H9 (cell line): ENCODE data around the gene TUBA3E. TPM values are rescaled to one million over a fixed set of nuclear protein-coding genes. Genes with fewer than 3 reads are reported as not detected.
"Not testable (repeated sequence)": the region's sequence is repeated elsewhere in the genome, so short reads cannot be mapped to it uniquely, and the experiment has no call there.

Experiments
- DNase-seq: peaks from one replicate; pipeline ENCODE4 v3.0.0-alpha.2; 2017
- H2AFZ ChIP-seq: one replicate; pipeline ENCODE4 v1.6.1; 2013; ENCODE audit warnings: mild to moderate bottlenecking, low read length, control low read depth, moderate library complexity
- H2AK5ac ChIP-seq: 2 replicates; pipeline ENCODE4 v1.6.1; 2013; ENCODE audit warnings: low read length, control low read depth, mixed read lengths; ENCODE audit not compliant: insufficient read length
- H2BK120ac ChIP-seq: one replicate; pipeline ENCODE4 v1.6.1; 2013; ENCODE audit warnings: low read depth, mild to moderate bottlenecking, low read length, control low read depth, inconsistent platforms; ENCODE audit not compliant: poor library complexity, severe bottlenecking
- H2BK12ac ChIP-seq: 2 replicates; pipeline ENCODE4 v1.6.1; 2013; ENCODE audit warnings: low read length, control low read depth, mixed read lengths, low read depth; ENCODE audit not compliant: insufficient read length
- H2BK15ac ChIP-seq: 2 replicates; pipeline ENCODE4 v1.6.1; 2013; ENCODE audit warnings: low read depth, low read length, control low read depth
- H2BK20ac ChIP-seq: one replicate; pipeline ENCODE4 v1.6.1; 2013; ENCODE audit warnings: low read depth, mild to moderate bottlenecking, low read length, control low read depth, inconsistent platforms; ENCODE audit not compliant: poor library complexity, severe bottlenecking
- H2BK5ac ChIP-seq: 2 replicates; pipeline ENCODE4 v1.6.1; 2013; ENCODE audit warnings: low read length, control low read depth, mixed read lengths; ENCODE audit not compliant: insufficient read length
- H3K14ac ChIP-seq: 2 replicates; pipeline ENCODE4 v1.6.1; 2013; ENCODE audit warnings: low read length, control low read depth; ENCODE audit not compliant: insufficient read depth
- H3K18ac ChIP-seq: 2 replicates; pipeline ENCODE4 v1.6.1; 2013; ENCODE audit warnings: low read depth, mild to moderate bottlenecking, mixed read lengths, low read length, control low read depth; ENCODE audit not compliant: insufficient read length
- H3K23ac ChIP-seq: 2 replicates; pipeline ENCODE4 v1.6.1; 2013; ENCODE audit warnings: low read length, control low read depth, mixed read lengths, low read depth; ENCODE audit not compliant: insufficient read length
- H3K23me2 ChIP-seq: 2 replicates; pipeline ENCODE4 v1.6.1; 2013; ENCODE audit warnings: low read depth, mild to moderate bottlenecking, mixed read lengths, low read length, control low read depth; ENCODE audit not compliant: insufficient read length, poor library complexity, severe bottlenecking
- H3K27ac ChIP-seq: 2 replicates; pipeline ENCODE4 v1.5.1; 2013; ENCODE audit warnings: low read length, control low read depth, mixed read lengths, low read depth; ENCODE audit not compliant: insufficient read length
- H3K27me3 ChIP-seq: 2 replicates; pipeline ENCODE4 v1.6.1; 2013; ENCODE audit warnings: low read length, control low read depth, inconsistent platforms; ENCODE audit not compliant: insufficient read depth
- H3K4ac ChIP-seq: 2 replicates; pipeline ENCODE4 v1.6.1; 2013; ENCODE audit warnings: low read depth, mild to moderate bottlenecking, control low read depth, inconsistent platforms, low read length, moderate library complexity
- H3K4me1 ChIP-seq: 2 replicates; pipeline ENCODE4 v1.6.1; 2013; ENCODE audit warnings: low read length, control low read depth, inconsistent platforms; ENCODE audit not compliant: insufficient read depth
- H3K4me2 ChIP-seq: 2 replicates; pipeline ENCODE4 v1.6.1; 2013; ENCODE audit warnings: low read length, control low read depth, mixed read lengths; ENCODE audit not compliant: insufficient read length, insufficient read depth
- H3K56ac ChIP-seq: 2 replicates; pipeline ENCODE4 v1.6.1; 2013; ENCODE audit warnings: low read depth, mild to moderate bottlenecking, mixed read lengths, low read length, control low read depth; ENCODE audit not compliant: insufficient read length
- H3K79me1 ChIP-seq: 2 replicates; pipeline ENCODE4 v1.6.1; 2013; ENCODE audit warnings: low read depth, mild to moderate bottlenecking, moderate library complexity, low read length, control low read depth, inconsistent platforms; ENCODE audit not compliant: insufficient read depth, poor library complexity, severe bottlenecking
- H3K79me2 ChIP-seq: 2 replicates; pipeline ENCODE4 v1.6.1; 2013; ENCODE audit warnings: low read length, control low read depth, inconsistent platforms; ENCODE audit not compliant: insufficient read depth
- H3K9ac ChIP-seq: 2 replicates; pipeline ENCODE4 v1.6.1; 2013; ENCODE audit warnings: low read length, control low read depth, mixed read lengths; ENCODE audit not compliant: insufficient read length; ENCODE audit errors: extremely low read depth
- H3K9me3 ChIP-seq: one replicate; pipeline ENCODE4 v1.6.1; 2013; ENCODE audit warnings: low read depth, low read length, inconsistent platforms; ENCODE audit not compliant: control insufficient read depth
- H3T11ph ChIP-seq: one replicate; pipeline ENCODE4 v1.6.1; 2013; ENCODE audit warnings: mild to moderate bottlenecking, low read length, control low read depth, inconsistent platforms
- H4K20me1 ChIP-seq: one replicate; pipeline ENCODE4 v1.6.1; 2013; ENCODE audit not compliant: control insufficient read depth, insufficient read length, insufficient read depth
- H4K5ac ChIP-seq: 2 replicates; pipeline ENCODE4 v1.6.1; 2013; ENCODE audit warnings: low read depth, mild to moderate bottlenecking, mixed read lengths, low read length, control low read depth; ENCODE audit not compliant: insufficient read length
- H4K8ac ChIP-seq: replicated peaks from 2 replicates; pipeline ENCODE4 v1.6.1; 2013; ENCODE audit warnings: low read length, control low read depth, mixed read lengths, low read depth; ENCODE audit not compliant: insufficient read length
- H4K91ac ChIP-seq: 2 replicates; pipeline ENCODE4 v1.6.1; 2013; ENCODE audit warnings: low read depth, mild to moderate bottlenecking, moderate library complexity, mixed read lengths, low read length, control low read depth; ENCODE audit not compliant: insufficient read length
- H3K27ac Mint-ChIP-seq, 3 experiments: 2 replicates in 2 of 3; 3 replicates in 1 of 3; pipeline ENCODE4 v1.8.0; 2020 to 2021; ENCODE audit warnings: mixed read lengths in 3 of 3, mild to moderate bottlenecking in 1 of 3, moderate library complexity in 1 of 3
- H3K27me3 Mint-ChIP-seq: 2 replicates; pipeline ENCODE4 v1.8.0; 2021; ENCODE audit warnings: low read depth, mild to moderate bottlenecking, moderate library complexity, mixed read lengths
- H3K36me3 Mint-ChIP-seq, 3 experiments: 2 replicates in 2 of 3; 3 replicates in 1 of 3; pipeline ENCODE4 v1.8.0; 2020 to 2021; ENCODE audit warnings: low read depth in 3 of 3, mixed read lengths in 3 of 3; ENCODE audit not compliant: insufficient read depth in 1 of 3
- H3K4me1 Mint-ChIP-seq, 2 experiments: 2 replicates each; pipeline ENCODE4 v1.8.0; 2020; ENCODE audit warnings: mixed read lengths in 2 of 2
- H3K4me3 Mint-ChIP-seq, 2 experiments: 2 replicates in 1 of 2; 3 replicates in 1 of 2; pipeline ENCODE4 v1.8.0; 2020 to 2021; ENCODE audit warnings: mild to moderate bottlenecking in 2 of 2, mixed read lengths in 2 of 2, moderate library complexity in 1 of 2
- H3K9me3 Mint-ChIP-seq, 2 experiments: 2 replicates in 1 of 2; 3 replicates in 1 of 2; pipeline ENCODE4 v1.8.0; 2020; ENCODE audit warnings: mild to moderate bottlenecking in 2 of 2, mixed read lengths in 2 of 2, moderate library complexity in 1 of 2
- CTCF ChIP-seq: fragments of 200-600 bp; sonication (generic); conservative IDR thresholded peaks from 3 replicates; pipeline ENCODE4 v1.8.0; 2021; ENCODE audit warnings: antibody characterized with exemption, mild to moderate bottlenecking
- WGBS: extraction: QIAGEN DNeasy Blood & Tissue Kit; methylation state at CpG from one replicate; pipeline ENCODE4 v1.1.7; 2013; ENCODE audit warnings: missing lambda C conversion rate, low lambda C conversion rate, mixed read lengths; ENCODE audit not compliant: insufficient read length; ENCODE audit errors: extremely low coverage; 5-methylcytosine and 5-hydroxymethylcytosine counted together
- total RNA-seq: library from RNA; stranded (reverse); gene quantifications from 2 replicates; pipeline ENCODE4 v1.2.1, GENCODE V29; 2021

TUBA3E gene
- total RNA-seq, 1 experiment from 2014 or later: 0.26 TPM

GRCh38 chr2:130169896-130170295 lies 28.3 kb downstream of the TUBA3E start:
- H4K8ac ChIP-seq: no peak overlapping the region
- no peak overlapping the region for H3K9ac ChIP-seq
- H3K27me3 Mint-ChIP-seq: no peaks in the 10 kb centered on the region
- H2BK5ac ChIP-seq: no peak overlapping the region
- no peak overlapping the region for H2BK15ac ChIP-seq
- no peaks in the 10 kb centered on the region for H3K4me1 ChIP-seq
- no peaks in the 10 kb centered on the region for H3K79me2 ChIP-seq
- H3K18ac ChIP-seq: no peak overlapping the region
- H3K4me3 Mint-ChIP-seq: no peak overlapping the region
- H3K27ac Mint-ChIP-seq: no peak overlapping the region
- no peaks in the 10 kb centered on the region for H3K27me3 ChIP-seq
- H3K23ac ChIP-seq: no peak overlapping the region
- no peak overlapping the region for H2BK12ac ChIP-seq
- H2BK120ac ChIP-seq: no peak overlapping the region
- H3T11ph ChIP-seq: no peak overlapping the region
- H3K79me1 ChIP-seq: no peaks in the 10 kb centered on the region
- H3K27ac ChIP-seq: no peak overlapping the region
- no peak overlapping the region for H3K56ac ChIP-seq
- no peaks in the 10 kb centered on the region for H3K9me3 Mint-ChIP-seq
- no peak for TF ChIP-seq CTCF
- H3K23me2 ChIP-seq: no peaks in the 10 kb centered on the region
- H4K91ac ChIP-seq: no peak overlapping the region
- H2AK5ac ChIP-seq: no peak overlapping the region
- H3K4ac ChIP-seq: no peak overlapping the region
- no peak overlapping the region for H3K14ac ChIP-seq
- no peak overlapping the region for H2BK20ac ChIP-seq
- H3K4me2 ChIP-seq: no peak overlapping the region
- DNase-seq: no peak
- peaks cover 35 to 88% (median 77%) of the 10 kb centered on the region in 3 experiments; a peak in 6 of 7 replicates for H3K36me3 Mint-ChIP-seq
- WGBS: no CpG with 5 or more reads among the region's 7 CpGs
- no peaks in the 10 kb centered on the region for H3K9me3 ChIP-seq
- no peak overlapping the region for H4K5ac ChIP-seq
- H2AFZ ChIP-seq: no peak overlapping the region
- no peaks in the 10 kb centered on the region for H3K4me1 Mint-ChIP-seq
- no peaks in the 10 kb centered on the region for H4K20me1 ChIP-seq

- not testable (repeated sequence) for H4K91ac ChIP-seq, H3K18ac ChIP-seq, H3K23ac ChIP-seq, H3K79me2 ChIP-seq, H3K9ac ChIP-seq, H2BK12ac ChIP-seq, H3K79me1 ChIP-seq, H4K8ac ChIP-seq, H2AK5ac ChIP-seq, H3T11ph ChIP-seq, H3K4ac ChIP-seq, H3K27me3 Mint-ChIP-seq, H3K9me3 ChIP-seq, H3K4me3 Mint-ChIP-seq, H3K14ac ChIP-seq, H3K27ac ChIP-seq, H3K56ac ChIP-seq, H2BK20ac ChIP-seq, H3K27ac Mint-ChIP-seq, H2BK15ac ChIP-seq, H3K9me3 Mint-ChIP-seq, H3K23me2 ChIP-seq, H3K27me3 ChIP-seq, H2BK5ac ChIP-seq, H4K5ac ChIP-seq, H2AFZ ChIP-seq, DNase-seq, H2BK120ac ChIP-seq, H3K4me1 ChIP-seq, H4K20me1 ChIP-seq, H3K4me2 ChIP-seq, H3K4me1 Mint-ChIP-seq
- WGBS: no CpG with 5 or more reads among the region's 3 CpGs
- H3K36me3 Mint-ChIP-seq: peaks cover 39 to 89% (median 83%) of the 10 kb centered on the region in 3 experiments; a peak in 6 of 7 replicates
Observed at GRCh38 chr2:130169163-130169562, 29.1 kb downstream of the TUBA3E start.
